HepG2 (cell line): ENCODE results near the gene KIF2C. TPM values are rescaled to one million over a fixed set of nuclear protein-coding genes. Genes with fewer than 3 reads are reported as not detected.

Source experiments
- ATM ChIP-seq: fragments of 450-650 bp; IDR thresholded peaks from 2 replicates; pipeline ENCODE4 v1.7.1; 2017; ENCODE audit warnings: mild to moderate bottlenecking, borderline replicate concordance
- MTF2 ChIP-seq: sonication (generic); formaldehyde crosslinking; IDR thresholded peaks from 2 replicates; pipeline ENCODE4 v1.5.0; 2020; ENCODE audit warnings: missing genetic modification reagents, borderline replicate concordance
- MYNN ChIP-seq: sonication (generic); formaldehyde crosslinking; IDR thresholded peaks from 2 replicates; pipeline ENCODE4 v1.4.0; 2020; ENCODE audit warnings: mild to moderate bottlenecking, low read depth, missing genetic modification reagents
- POLR2G ChIP-seq: fragments of 200-400 bp; formaldehyde crosslinking; IDR thresholded peaks from 2 replicates; pipeline ENCODE4 v1.6.1; 2018; ENCODE audit warnings: mild to moderate bottlenecking, low read depth, low read length, moderate library complexity
- PTBP1 ChIP-seq: fragments of 200-400 bp; formaldehyde crosslinking; IDR thresholded peaks from 2 replicates; pipeline ENCODE4 v1.6.1; 2018; ENCODE audit warnings: low read length, low read depth; ENCODE audit not compliant: poor library complexity, severe bottlenecking
- SKI ChIP-seq: fragments of 450-650 bp; IDR thresholded peaks from one replicate; pipeline ENCODE4 v1.6.1; 2018; ENCODE audit warnings: mild to moderate bottlenecking; ENCODE audit not compliant: partially characterized antibody
- TARDBP ChIP-seq: sonication (generic); formaldehyde crosslinking; IDR thresholded peaks from 2 replicates; pipeline ENCODE4 v1.8.0; 2022; ENCODE audit warnings: mild to moderate bottlenecking, missing genetic modification reagents
- ZNF589 ChIP-seq: sonication (generic); formaldehyde crosslinking; conservative IDR thresholded peaks from 2 replicates; pipeline ENCODE4 v1.8.0; 2022; ENCODE audit warnings: mild to moderate bottlenecking, moderate library complexity, missing genetic modification reagents
- ZNF703 ChIP-seq: sonication (generic); formaldehyde crosslinking; IDR thresholded peaks from 2 replicates; pipeline ENCODE4 v1.5.1; 2020; ENCODE audit warnings: missing genetic modification reagents, mild to moderate bottlenecking, moderate library complexity, borderline replicate concordance
- ZNF777 ChIP-seq: sonication (generic); formaldehyde crosslinking; IDR thresholded peaks from 2 replicates; pipeline ENCODE4 v1.4.0; 2020; ENCODE audit warnings: missing genetic modification reagents
- ZSCAN12 ChIP-seq: sonication (generic); formaldehyde crosslinking; IDR thresholded peaks from 2 replicates; pipeline ENCODE4 v1.9.0; 2021; ENCODE audit warnings: mild to moderate bottlenecking, missing genetic modification reagents
- ZSCAN20 ChIP-seq: sonication (generic); formaldehyde crosslinking; IDR thresholded peaks from 2 replicates; pipeline ENCODE4 v1.4.0; 2020; ENCODE audit warnings: missing genetic modification reagents, mild to moderate bottlenecking, borderline replicate concordance
- polyA plus RNA-seq, 8 experiments: library from polyadenylated mRNA; depleted of rRNA in 3 of 8; stranded (reverse) in 7 of 8; unstranded in 1 of 8; fragments of >200 nt; fragmentation: Illumina TruSeq in 4 of 8; extraction: Trizol in 4 of 8; gene quantifications; 2 replicates each; pipeline versions ENCODE4 v1.2.1 to v1.2.3, GENCODE V29; 2011 to 2016; ENCODE audit warnings: low read depth in 4 of 8, missing spikeins in 1 of 8, mixed read lengths in 1 of 8; ENCODE audit not compliant: insufficient read depth in 1 of 8
- total RNA-seq, 5 experiments: library from RNA; depleted of rRNA; stranded (reverse); fragments of >200 nt; fragmentation: Illumina TruSeq; extraction: Trizol; gene quantifications; 2 replicates each; pipeline ENCODE4 v1.2.3, GENCODE V29; 2016; ENCODE audit warnings: low read depth in 1 of 5
- TF ChIP-seq, protein P1 (sequence below): sonication (generic); formaldehyde crosslinking; IDR thresholded peaks from 2 replicates; pipeline ENCODE4 v1.8.0; 2022; ENCODE audit warnings: mild to moderate bottlenecking, missing genetic modification reagents, borderline replicate concordance
- TF ChIP-seq, protein P2 (sequence below): sonication (generic); formaldehyde crosslinking; IDR thresholded peaks from 2 replicates; pipeline ENCODE4 v1.5.0; 2020; ENCODE audit warnings: missing genetic modification reagents, mild to moderate bottlenecking, borderline replicate concordance
- TF ChIP-seq, protein P3 (sequence below): sonication (generic); formaldehyde crosslinking; IDR thresholded peaks from 2 replicates; pipeline ENCODE4 v1.5.1; 2020; ENCODE audit warnings: mild to moderate bottlenecking, missing genetic modification reagents, borderline replicate concordance
- TF ChIP-seq, protein P4 (sequence below): sonication (generic); formaldehyde crosslinking; IDR thresholded peaks from 2 replicates; pipeline ENCODE4 v1.5.1; 2020; ENCODE audit warnings: mild to moderate bottlenecking, missing genetic modification reagents, moderate library complexity

The KIF2C gene
- total and polyA plus RNA-seq, 2 of the 13 experiments (the other 11 are each of a cell fraction or from before 2014, with no cell fraction given): 29.7 to 53.7 TPM

DNA sequence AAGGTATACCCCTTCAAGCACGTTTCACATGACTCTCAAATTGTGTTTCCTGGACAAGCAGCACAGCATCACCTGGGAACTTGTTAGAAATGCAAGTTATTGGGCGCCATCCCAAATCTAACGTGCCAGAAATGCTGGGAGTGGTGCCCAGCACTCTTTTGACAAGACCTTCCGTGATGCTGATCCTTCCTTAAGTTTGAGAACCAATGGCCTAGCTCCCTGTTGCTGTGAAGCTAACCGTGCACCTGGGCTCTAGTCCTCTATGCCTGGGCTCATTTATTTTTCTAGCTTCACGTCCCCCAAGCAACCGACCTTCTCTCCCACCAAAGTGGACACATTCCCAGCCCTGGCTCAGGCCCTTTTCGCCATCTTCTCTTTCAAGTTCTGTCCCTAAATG, 44.1 kb downstream of the KIF2C start (continued):
- 0 out of 2 replicates have a peak, but pooled peaks have one; percentile 3 for TF ChIP-seq ZSCAN20
- no peak for TF ChIP-seq MTF2 (CRISPR knock-in tag)
- TF ChIP-seq, protein P1, sequence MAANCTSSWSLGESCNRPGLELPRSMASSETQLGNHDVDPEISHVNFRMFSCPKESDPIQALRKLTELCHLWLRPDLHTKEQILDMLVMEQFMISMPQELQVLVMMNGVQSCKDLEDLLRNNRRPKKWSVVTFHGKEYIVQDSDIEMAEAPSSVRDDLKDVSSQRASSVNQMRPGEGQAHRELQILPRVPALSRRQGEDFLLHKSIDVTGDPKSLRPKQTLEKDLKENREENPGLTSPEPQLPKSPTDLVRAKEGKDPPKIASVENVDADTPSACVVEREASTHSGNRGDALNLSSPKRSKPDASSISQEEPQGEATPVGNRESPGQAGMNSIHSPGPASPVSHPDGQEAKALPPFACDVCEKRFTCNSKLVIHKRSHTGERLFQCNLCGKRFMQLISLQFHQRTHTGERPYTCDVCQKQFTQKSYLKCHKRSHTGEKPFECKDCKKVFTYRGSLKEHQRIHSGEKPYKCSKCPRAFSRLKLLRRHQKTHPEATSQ: no peak
- TF ChIP-seq, protein P2, sequence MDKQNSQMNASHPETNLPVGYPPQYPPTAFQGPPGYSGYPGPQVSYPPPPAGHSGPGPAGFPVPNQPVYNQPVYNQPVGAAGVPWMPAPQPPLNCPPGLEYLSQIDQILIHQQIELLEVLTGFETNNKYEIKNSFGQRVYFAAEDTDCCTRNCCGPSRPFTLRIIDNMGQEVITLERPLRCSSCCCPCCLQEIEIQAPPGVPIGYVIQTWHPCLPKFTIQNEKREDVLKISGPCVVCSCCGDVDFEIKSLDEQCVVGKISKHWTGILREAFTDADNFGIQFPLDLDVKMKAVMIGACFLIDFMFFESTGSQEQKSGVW: no peak
- no peak for TF ChIP-seq PTBP1
- TF ChIP-seq ZNF703: no peak
- TF ChIP-seq ATM: no peak
- TF ChIP-seq, protein P3, sequence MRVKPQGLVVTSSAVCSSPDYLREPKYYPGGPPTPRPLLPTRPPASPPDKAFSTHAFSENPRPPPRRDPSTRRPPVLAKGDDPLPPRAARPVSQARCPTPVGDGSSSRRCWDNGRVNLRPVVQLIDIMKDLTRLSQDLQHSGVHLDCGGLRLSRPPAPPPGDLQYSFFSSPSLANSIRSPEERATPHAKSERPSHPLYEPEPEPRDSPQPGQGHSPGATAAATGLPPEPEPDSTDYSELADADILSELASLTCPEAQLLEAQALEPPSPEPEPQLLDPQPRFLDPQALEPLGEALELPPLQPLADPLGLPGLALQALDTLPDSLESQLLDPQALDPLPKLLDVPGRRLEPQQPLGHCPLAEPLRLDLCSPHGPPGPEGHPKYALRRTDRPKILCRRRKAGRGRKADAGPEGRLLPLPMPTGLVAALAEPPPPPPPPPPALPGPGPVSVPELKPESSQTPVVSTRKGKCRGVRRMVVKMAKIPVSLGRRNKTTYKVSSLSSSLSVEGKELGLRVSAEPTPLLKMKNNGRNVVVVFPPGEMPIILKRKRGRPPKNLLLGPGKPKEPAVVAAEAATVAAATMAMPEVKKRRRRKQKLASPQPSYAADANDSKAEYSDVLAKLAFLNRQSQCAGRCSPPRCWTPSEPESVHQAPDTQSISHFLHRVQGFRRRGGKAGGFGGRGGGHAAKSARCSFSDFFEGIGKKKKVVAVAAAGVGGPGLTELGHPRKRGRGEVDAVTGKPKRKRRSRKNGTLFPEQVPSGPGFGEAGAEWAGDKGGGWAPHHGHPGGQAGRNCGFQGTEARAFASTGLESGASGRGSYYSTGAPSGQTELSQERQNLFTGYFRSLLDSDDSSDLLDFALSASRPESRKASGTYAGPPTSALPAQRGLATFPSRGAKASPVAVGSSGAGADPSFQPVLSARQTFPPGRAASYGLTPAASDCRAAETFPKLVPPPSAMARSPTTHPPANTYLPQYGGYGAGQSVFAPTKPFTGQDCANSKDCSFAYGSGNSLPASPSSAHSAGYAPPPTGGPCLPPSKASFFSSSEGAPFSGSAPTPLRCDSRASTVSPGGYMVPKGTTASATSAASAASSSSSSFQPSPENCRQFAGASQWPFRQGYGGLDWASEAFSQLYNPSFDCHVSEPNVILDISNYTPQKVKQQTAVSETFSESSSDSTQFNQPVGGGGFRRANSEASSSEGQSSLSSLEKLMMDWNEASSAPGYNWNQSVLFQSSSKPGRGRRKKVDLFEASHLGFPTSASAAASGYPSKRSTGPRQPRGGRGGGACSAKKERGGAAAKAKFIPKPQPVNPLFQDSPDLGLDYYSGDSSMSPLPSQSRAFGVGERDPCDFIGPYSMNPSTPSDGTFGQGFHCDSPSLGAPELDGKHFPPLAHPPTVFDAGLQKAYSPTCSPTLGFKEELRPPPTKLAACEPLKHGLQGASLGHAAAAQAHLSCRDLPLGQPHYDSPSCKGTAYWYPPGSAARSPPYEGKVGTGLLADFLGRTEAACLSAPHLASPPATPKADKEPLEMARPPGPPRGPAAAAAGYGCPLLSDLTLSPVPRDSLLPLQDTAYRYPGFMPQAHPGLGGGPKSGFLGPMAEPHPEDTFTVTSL (CRISPR knock-in tag): no peak
- no peak for TF ChIP-seq POLR2G
- TF ChIP-seq ZSCAN12 (CRISPR knock-in tag): 0 out of 2 replicates have a peak, but pooled peaks have one; percentile 29
- TF ChIP-seq MYNN (CRISPR knock-in tag): no peak
- no peak for TF ChIP-seq SKI
- TF ChIP-seq ZNF777 (CRISPR knock-in tag): peak; percentile 32; the same call in 1 of the 2 replicates
- no peak for TF ChIP-seq TARDBP
- TF ChIP-seq, protein P4, sequence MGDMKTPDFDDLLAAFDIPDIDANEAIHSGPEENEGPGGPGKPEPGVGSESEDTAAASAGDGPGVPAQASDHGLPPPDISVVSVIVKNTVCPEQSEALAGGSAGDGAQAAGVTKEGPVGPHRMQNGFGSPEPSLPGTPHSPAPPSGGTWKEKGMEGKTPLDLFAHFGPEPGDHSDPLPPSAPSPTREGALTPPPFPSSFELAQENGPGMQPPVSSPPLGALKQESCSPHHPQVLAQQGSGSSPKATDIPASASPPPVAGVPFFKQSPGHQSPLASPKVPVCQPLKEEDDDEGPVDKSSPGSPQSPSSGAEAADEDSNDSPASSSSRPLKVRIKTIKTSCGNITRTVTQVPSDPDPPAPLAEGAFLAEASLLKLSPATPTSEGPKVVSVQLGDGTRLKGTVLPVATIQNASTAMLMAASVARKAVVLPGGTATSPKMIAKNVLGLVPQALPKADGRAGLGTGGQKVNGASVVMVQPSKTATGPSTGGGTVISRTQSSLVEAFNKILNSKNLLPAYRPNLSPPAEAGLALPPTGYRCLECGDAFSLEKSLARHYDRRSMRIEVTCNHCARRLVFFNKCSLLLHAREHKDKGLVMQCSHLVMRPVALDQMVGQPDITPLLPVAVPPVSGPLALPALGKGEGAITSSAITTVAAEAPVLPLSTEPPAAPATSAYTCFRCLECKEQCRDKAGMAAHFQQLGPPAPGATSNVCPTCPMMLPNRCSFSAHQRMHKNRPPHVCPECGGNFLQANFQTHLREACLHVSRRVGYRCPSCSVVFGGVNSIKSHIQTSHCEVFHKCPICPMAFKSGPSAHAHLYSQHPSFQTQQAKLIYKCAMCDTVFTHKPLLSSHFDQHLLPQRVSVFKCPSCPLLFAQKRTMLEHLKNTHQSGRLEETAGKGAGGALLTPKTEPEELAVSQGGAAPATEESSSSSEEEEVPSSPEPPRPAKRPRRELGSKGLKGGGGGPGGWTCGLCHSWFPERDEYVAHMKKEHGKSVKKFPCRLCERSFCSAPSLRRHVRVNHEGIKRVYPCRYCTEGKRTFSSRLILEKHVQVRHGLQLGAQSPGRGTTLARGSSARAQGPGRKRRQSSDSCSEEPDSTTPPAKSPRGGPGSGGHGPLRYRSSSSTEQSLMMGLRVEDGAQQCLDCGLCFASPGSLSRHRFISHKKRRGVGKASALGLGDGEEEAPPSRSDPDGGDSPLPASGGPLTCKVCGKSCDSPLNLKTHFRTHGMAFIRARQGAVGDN (CRISPR knock-in tag): no peak
- TF ChIP-seq ZNF589 (CRISPR knock-in tag): no peak
